OCI-LY3 (cell line): ENCODE results near the gene CT47B1.
"Not testable (repeated sequence)": the region's sequence is repeated elsewhere in the genome, so short reads cannot be mapped to it uniquely, and the experiment has no call there.

ENCODE experiments used
- CTCF ChIP-seq: fragments of 200-600, 300-600 bp; sonication (generic); IDR thresholded peaks from 2 replicates; pipeline ENCODE4 v1.5.1; 2014; ENCODE audit warnings: antibody characterized with exemption, low read length, low read depth
- EZH2phosphoT487 ChIP-seq: fragments of 200-600 bp; shearing (Covaris generic); IDR thresholded peaks from 2 replicates; pipeline ENCODE4 v1.6.1; 2018; ENCODE audit warnings: antibody characterized with exemption, mixed run types, low read depth

- not testable (repeated sequence) for TF ChIP-seq CTCF, EZH2phosphoT487
Observed at GRCh38 chrX:120875766-120876165, at the start of gene CT47B1.
